T-helper 22 cell (primary cell): ENCODE results near the gene ABCC1.
"Not testable (repeated sequence)": the region's sequence is repeated elsewhere in the genome, so short reads cannot be mapped to it uniquely, and the experiment has no call there.

Experiments used
- DNase-seq: peaks from one replicate; pipeline ENCODE4 v3.0.0-alpha.2; 2020; ENCODE audit warnings: low read depth

Gene ABCC1

DNA sequence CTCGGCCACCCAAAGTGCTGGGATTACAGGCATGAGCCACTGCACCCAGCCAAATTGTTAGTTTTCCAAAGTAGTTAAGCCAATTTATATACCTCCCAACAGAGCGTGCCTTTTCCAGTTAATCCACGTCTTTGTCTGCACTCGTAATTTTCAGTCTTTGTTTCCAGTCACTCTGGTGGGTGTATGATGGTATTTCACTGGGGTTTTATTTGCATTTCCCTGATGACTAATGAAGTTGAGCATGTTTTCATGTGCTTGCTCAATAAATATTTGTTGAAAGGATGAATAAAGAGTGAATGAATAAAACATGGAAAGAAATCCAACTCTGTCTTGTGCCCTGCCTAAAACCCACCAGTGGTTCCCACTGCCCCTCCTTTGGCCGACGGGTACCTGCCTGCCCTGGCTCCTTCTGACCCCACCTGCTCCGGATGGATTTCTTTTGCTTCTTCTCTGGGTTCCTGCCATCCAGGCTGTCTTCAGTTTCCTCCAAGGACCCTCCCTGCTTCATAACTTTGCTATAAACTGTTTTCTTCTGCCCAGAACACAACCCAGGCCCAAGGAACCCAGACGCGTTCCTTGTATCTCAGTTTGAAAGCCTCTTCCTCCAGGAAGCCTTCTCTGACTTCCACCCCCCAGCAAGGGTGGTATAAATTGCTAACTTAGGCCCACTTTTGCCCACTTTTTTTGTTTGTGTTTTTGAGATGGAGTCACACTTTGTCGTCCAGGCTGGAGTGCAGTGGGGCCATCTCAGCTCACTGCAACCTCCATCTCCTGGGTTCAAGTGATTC is 3.0 kb upstream of the ABCC1 start:
- no peak for DNase-seq

DNA sequence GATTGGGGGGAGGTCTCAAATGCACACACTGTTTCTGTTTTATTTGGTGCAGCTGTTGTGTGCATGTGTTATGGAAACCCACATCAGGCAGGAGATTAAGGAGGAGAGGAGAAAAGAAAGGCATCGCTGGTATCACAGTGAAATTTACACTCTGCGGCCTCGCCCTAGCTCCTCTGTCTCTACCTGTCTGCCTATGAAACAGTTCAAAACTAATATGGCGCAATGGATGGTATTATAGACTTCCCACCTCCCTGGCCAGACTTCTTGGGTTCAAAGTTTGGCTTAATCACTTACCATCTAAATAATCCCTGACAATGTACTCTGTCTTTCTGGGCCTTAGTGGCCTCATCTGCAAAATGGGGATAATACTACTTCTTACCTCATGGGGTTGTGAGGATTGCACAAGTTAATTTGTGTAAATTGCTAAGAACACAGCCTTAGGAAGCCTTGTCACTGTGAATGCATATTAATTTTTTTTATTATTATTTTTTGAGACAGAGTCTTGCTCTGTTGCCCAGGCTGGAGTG is 1.4 kb upstream of the ABCC1 start:
- no peak for DNase-seq

GRCh38 chr16:15948532-15949209 is 745 bp upstream of the ABCC1 start:
- no peak for DNase-seq

DNA sequence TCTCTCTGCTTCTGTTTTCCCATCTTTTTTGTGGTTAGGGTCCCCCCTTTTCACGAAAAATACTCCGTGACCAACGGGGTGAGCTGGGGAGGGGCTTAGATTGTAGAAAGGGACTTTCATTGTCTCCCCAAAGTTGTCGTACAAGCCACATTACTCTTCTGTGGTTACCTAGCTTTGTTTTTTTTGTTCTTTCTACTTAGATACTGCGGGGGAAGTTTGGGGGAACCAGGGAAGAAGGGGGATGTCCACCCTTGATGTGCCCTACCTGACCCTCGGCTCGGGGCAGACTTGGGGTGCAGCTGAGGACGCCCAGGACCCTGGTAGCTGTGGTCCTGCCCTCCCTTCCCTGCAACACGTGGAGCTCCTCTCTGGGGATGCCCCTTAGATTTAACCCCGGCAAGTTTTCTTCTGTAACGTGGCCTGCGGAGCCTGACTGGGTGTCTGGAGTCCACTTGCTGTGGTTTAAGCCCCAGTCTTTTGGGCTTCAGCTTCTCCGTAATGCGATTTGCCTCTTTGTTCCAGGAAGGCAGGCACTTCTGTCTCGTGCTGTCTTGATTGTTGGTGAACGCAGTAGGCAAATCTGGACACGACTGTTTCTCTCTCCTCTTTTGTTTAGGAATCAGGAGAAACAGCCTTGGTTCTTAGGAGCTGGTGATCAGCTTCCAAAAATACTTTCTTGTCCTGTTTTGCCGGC is 892 bp downstream of the ABCC1 start:
- peak; percentile 58 for DNase-seq

- DNase-seq = no peak
These were observed 1.5 kb downstream of the ABCC1 start for GRCh38 chr16:15950869-15951268.

DNA sequence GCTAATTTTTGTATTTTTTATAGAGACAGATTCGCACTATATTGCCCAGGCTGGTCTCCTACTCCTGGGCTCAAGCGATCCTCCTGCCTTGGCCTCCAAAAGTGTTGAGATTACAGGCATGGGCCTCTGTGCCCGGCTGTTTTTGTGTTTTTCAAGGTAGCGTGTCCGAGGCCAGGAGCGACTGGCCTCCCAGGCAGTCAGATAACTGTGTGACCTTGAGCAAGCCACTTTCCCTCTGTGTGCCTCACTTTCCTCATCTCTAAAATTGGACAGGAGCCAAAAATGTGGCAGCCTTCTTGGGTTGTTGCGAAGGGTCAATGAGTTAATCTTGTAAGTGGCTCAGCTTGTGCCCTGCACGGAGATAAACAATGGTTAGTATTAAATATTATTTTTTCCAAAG is 2.4 kb downstream of the ABCC1 start:
- DNase-seq = no peak

DNA sequence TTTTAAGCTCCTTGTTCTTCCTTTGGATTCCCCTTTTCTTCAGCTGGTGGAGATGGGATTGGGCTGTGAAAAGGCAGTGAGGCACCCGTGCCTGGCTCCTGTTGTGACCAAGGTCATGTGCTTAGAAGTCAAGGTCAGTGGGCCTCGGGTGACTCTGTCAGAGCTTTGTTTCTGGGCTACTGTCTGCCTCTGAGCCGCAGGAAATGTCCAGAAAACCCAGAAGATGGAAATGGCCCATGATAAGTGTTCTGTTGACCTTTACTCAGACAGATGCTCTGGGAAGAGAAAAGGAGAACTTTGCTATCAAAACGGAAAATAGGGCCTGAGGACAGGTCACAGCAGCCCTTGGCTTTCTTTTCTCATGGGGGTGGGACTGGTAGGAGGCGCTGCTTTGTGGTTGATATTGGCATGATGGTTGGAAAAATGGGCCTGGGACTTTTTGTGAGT is 2.9 kb downstream of the ABCC1 start:
- DNase-seq = no peak

- DNase-seq = no peak
These were observed 4.1 kb downstream of the ABCC1 start for GRCh38 chr16:15953477-15953876.

- no peak for DNase-seq
These were observed 4.8 kb downstream of the ABCC1 start for GRCh38 chr16:15953929-15954813.

DNA sequence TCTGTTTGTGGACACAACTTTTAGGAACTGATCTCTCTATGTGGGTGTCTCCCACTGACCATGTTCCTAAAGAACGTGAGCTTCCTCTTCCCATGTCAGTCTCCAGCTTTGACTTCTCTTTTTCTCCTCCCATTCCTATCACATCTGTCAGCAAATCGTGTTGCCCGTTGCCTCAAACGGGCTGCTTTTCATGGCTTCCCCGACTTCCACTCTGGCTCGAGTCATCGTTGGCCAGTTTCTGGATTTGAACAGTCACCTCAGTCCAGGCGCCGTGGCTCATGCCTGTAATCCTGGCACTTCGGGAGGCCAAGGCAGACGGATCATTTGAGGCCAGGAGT is 5.4 kb downstream of the ABCC1 start:
- no peak for DNase-seq

DNA sequence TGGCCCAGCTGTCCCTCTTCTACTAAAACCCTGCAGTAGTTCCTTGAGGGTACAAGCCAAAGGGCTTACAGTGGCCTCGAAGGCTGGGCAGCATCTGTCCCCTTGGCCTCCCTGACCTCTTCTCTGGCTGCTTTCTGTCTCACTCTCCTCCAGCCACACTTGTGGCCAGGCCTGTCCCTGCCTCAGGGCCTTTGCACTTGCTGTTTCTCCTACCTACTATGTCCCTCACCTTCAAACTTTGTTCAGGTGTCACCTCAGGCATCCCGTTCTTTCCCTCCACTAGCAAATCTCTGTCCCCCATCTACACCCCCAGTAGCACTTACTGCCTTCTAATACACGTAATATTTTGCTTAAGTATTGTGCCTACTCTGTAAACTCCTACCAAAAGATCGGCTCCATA is 6.0 kb downstream of the ABCC1 start:
- DNase-seq = no peak

DNA sequence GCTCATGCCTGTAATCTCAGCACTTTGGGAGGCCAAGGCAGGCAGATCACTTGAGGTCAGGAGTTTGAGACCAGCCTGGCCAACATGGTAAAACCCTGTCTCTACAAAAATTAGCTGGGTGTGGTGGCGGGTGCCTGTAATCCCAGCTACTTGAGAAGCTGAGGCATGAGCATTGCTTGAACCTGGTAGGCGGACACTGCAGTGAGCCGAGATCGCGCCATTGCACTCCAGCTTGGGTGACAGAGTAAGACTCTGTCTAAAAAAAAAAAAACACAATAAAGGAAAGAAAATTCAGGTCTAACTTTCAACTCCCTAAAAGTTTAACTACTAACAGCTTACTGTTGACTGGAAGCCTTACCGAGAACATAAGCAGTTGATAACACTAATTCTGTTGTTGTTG is 6.7 kb downstream of the ABCC1 start:
- DNase-seq = not testable (repeated sequence)

- no peak for DNase-seq
These were observed 9.4 kb downstream of the ABCC1 start for GRCh38 chr16:15958703-15959348.

DNA sequence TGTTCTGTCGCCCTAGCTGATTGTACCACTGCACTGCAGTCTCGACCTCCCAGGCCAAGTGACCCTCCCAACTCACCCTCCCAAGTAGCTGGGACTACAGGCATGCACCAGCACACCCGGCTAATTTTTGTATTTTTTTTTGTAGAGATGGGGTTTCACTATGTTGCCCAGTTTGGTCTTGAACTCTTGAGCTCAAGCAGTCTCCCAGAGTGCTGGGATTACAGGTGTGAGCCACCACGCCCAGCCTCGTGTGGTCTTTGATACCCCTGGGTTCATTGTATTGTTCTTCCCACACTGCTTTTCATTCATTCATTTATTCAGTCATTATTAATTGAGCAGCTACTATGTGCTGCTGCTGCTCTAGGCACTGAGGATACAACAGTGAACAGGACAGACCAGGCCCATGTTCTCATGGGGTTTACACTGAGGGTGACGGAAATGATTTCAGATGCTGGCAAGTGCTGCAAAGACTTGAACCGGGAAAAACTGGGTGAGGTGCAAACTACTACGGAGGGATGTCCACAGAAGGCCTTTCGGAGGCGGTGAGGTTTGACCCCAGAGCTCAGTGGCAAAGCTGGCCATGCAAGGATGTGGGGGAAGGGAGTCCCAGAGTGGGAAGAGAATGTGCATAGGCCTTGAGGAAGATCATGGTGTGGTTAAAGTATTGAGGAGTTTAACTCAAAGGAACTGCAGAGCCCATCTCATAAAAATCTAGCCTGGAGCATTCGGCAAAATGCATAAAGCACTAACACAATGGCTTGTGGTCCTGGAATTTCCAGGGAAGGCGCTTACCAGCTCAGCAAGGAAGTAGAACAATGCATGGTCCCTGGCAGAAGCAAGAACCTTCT is 10.9 kb downstream of the ABCC1 start:
- DNase-seq = no peak

DNA sequence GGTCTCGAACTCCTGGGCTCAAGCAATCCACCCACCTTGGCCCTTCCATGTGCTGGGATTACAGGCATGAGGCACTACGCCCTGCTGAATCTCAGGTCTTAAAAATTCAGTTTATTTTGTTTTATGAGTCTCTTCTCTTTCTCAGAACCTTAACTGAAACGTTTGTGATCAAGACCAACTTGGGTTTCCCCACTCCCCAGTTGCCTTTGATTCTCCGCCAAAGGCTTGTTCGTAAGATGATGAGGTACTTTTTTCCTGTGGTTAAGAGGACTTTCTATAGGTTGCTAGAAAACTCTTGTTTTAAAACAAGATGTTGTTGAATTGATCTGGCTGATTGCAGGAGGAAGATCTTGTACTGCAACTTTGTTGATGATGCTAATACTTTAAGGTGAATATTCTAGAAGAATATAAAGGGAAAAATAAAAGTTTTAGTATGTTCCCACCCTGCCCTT is 11.7 kb downstream of the ABCC1 start:
- peak; percentile 67 for DNase-seq

DNA sequence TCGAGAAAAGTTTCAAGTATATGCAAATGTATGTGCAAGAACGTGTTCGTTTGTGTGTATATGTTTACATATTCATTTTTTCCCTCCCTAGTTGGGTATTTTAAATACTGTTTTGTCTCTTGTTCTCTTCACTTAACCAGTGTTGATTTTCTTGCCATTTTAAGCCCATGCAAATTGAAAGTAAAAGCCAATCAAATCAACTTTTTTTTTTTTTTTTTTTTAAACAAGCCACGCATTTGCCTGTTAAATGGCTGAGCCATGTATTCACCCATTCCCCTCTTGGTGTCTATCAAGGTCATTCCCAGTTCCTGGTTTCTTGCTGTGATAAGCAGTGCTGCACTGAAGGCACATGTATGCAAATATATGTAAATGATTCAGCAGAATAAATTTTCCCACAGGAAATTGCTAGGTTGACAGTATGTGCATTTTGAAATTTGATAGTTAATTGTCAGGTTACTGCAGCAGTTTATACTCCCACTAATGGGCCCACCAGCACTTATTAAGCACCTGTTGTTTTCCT is 12.2 kb downstream of the ABCC1 start:
- DNase-seq = no peak

GRCh38 chr16:15963307-15963910 is 14.0 kb downstream of the ABCC1 start:
- DNase-seq = no peak

- DNase-seq = no peak
These were observed 17.0 kb downstream of the ABCC1 start for GRCh38 chr16:15966420-15966819.

DNA sequence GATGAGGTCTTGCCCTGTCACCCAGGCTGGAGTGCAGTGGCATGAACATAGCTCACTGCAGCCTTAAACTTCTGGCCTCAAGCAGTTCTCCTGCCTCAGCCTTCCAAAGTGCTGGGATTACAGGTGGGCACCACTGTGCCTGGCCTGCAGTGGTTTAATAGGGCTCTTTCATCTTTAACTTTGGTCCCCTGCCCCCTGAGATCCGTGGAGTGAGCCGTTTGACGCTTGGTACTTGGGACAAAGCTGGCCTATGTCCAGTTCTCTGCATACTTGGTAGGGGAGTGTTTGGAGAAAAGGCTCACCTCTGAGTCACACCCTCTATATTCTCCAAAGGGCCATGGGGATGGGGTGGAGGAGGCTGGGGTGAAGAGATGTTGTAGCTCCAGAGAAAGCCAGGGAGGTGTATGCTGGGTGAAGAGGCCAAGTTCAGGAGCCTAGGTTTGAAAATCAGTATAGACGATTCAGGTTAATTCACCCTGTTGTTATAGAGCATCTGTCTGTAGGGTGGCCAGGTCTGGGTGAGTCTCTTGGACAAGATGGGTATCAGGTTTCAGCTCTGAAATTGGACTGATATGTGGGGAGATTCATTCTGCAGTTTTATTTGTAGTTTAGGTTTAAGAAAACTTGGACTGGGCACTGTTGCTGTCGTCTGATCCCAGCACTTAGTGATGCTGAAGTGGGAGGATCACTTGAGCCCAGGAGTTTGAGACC is 17.6 kb downstream of the ABCC1 start:
- DNase-seq = no peak
